Panc1 (cell line): Measurements from ENCODE around the gene DHCR7.

Experiments
- CTCF ChIP-seq: fragments of 450-650 bp; IDR thresholded peaks from 2 replicates; pipeline ENCODE4 v1.5.1; 2017; ENCODE audit warnings: mild to moderate bottlenecking
- POLR2AphosphoS5 ChIP-seq: IDR thresholded peaks from 2 replicates; pipeline ENCODE4 v1.6.1; 2012; ENCODE audit warnings: mild to moderate bottlenecking, low read depth, low read length, moderate library complexity
- REST ChIP-seq, 2 experiments: IDR thresholded peaks; 2 replicates each; pipeline ENCODE4 v1.6.1; 2011 to 2012; ENCODE audit warnings: low read depth in 2 of 2, control low read depth in 1 of 2, low read length in 1 of 2, mild to moderate bottlenecking in 1 of 2, moderate library complexity in 1 of 2; ENCODE audit not compliant: insufficient read depth in 1 of 2
- SIN3A ChIP-seq: IDR thresholded peaks from 2 replicates; pipeline ENCODE4 v1.6.1; 2012; ENCODE audit warnings: low read depth, mild to moderate bottlenecking, low read length, moderate library complexity, borderline replicate concordance; ENCODE audit not compliant: insufficient read depth
- TCF7L2 ChIP-seq: IDR thresholded peaks from 2 replicates; pipeline ENCODE4 v1.6.1; 2011; ENCODE audit warnings: mild to moderate bottlenecking, low read depth, low read length, inconsistent platforms

GRCh38 chr11:71491940-71492339 lies 43.7 kb upstream of the DHCR7 start:
- TF ChIP-seq CTCF (no peak), POLR2AphosphoS5 (no peak), REST (IDR thresholded peaks at IDR 0.05; ENCODE audit: insufficient read depth in 1 of 2, low read depth in 2 of 2, low read length in 1 of 2) (no peak), TCF7L2 (no peak), SIN3A (no peak)
